IMR-90 (cell line): ENCODE measurements around the gene CLHC1. TPM values are rescaled to one million over a fixed set of nuclear protein-coding genes. Genes with fewer than 3 reads are reported as not detected.

Experiments
- ATAC-seq: fragments of 200-7000 bp; cut with Tn5 transposase; 2 replicates; pipeline ENCODE4 v1.9.1; 2020; ENCODE audit warnings: low read depth, mild to moderate bottlenecking, moderate library complexity
- BruUV-seq: library from RNA; stranded (reverse); fragments of 400-500 nt; replicated peaks from 2 replicates; lab custom pipeline; 2021; lab: Mats Ljungman, UMichigan
- CTCF ChIA-PET: fragments of 300-600 bp; formaldehyde crosslinking; extraction: SDS; loops from one replicate; lab custom pipeline; 2021; ENCODE audit warnings: antibody characterized with exemption; lab: Yijun Ruan, JAX
- POLR2A ChIA-PET: fragments of 300-600 bp; sonication (Branson Sonifier 250); formaldehyde crosslinking; loops from one replicate; lab custom pipeline; 2022; ENCODE audit warnings: antibody characterized with exemption; ENCODE audit not compliant: unreplicated experiment; lab: Charles Lee
- DNase-seq: peaks from one replicate; pipeline ENCODE4 v3.0.0; 2013
- H2AFZ ChIP-seq: replicated peaks from 2 replicates; pipeline ENCODE3; 2013; ENCODE audit warnings: low read length, mild to moderate bottlenecking; ENCODE audit not compliant: poor library complexity
- H2AK5ac ChIP-seq: 2 replicates; pipeline ENCODE4 v1.6.1; 2013; ENCODE audit warnings: low read depth, low read length, inconsistent platforms
- H2AK9ac ChIP-seq: replicated peaks from 2 replicates; pipeline ENCODE3; 2013; ENCODE audit warnings: mild to moderate bottlenecking, low read depth, low read length, moderate library complexity; ENCODE audit not compliant: poor library complexity
- H2BK120ac ChIP-seq: 2 replicates; pipeline ENCODE4 v1.6.1; 2013; ENCODE audit warnings: low read depth, low read length, inconsistent platforms
- H2BK15ac ChIP-seq: 3 replicates; pipeline ENCODE4 v1.6.1; 2013; ENCODE audit warnings: low read depth, low read length, inconsistent platforms
- H2BK20ac ChIP-seq: 2 replicates; pipeline ENCODE4 v1.6.1; 2013; ENCODE audit warnings: low read depth, mild to moderate bottlenecking, inconsistent platforms, low read length, moderate library complexity
- H2BK5ac ChIP-seq: 2 replicates; pipeline ENCODE4 v1.6.1; 2013; ENCODE audit warnings: mild to moderate bottlenecking, low read depth, low read length, inconsistent platforms; ENCODE audit not compliant: poor library complexity, severe bottlenecking
- H3K14ac ChIP-seq: replicated peaks from 2 replicates; pipeline ENCODE4 v1.6.1; 2013; ENCODE audit warnings: low read depth, low read length, inconsistent platforms
- H3K18ac ChIP-seq: 2 replicates; pipeline ENCODE4 v1.6.1; 2013; ENCODE audit warnings: low read depth, low read length, control low read depth
- H3K23ac ChIP-seq: 2 replicates; pipeline ENCODE4 v1.6.1; 2013; ENCODE audit warnings: low read depth, low read length, inconsistent platforms
- H3K27ac ChIP-seq: 2 replicates; pipeline ENCODE4 v1.5.1; 2013; ENCODE audit warnings: mild to moderate bottlenecking, control low read depth, low read length; ENCODE audit not compliant: insufficient read depth
- H3K27me3 ChIP-seq: 2 replicates; pipeline ENCODE4 v1.6.1; 2013; ENCODE audit warnings: low read length; ENCODE audit not compliant: control insufficient read depth, insufficient read depth
- H3K36me3 ChIP-seq: 2 replicates; pipeline ENCODE4 v1.6.1; 2013; ENCODE audit warnings: low read length, mixed read lengths; ENCODE audit not compliant: control insufficient read depth, insufficient read depth
- H3K4ac ChIP-seq: 2 replicates; pipeline ENCODE4 v1.6.1; 2013; ENCODE audit warnings: low read depth, low read length, inconsistent platforms
- H3K4me1 ChIP-seq: 2 replicates; pipeline ENCODE4 v1.6.1; 2013; ENCODE audit warnings: low read length, mixed read lengths; ENCODE audit not compliant: control insufficient read depth, insufficient read depth
- H3K4me2 ChIP-seq: 2 replicates; pipeline ENCODE4 v1.6.1; 2013; ENCODE audit warnings: low read depth, mild to moderate bottlenecking, control low read depth, low read length, moderate library complexity
- H3K4me3 ChIP-seq: 2 replicates; pipeline ENCODE4 v1.5.1; 2013; ENCODE audit warnings: low read depth, mild to moderate bottlenecking, control low read depth, low read length, moderate library complexity; ENCODE audit not compliant: insufficient read depth
- H3K56ac ChIP-seq: 2 replicates; pipeline ENCODE4 v1.6.1; 2013; ENCODE audit warnings: low read length, inconsistent platforms; ENCODE audit not compliant: insufficient read depth; ENCODE audit errors: extremely low read depth
- H3K79me1 ChIP-seq, 2 experiments: 2 replicates each; pipeline ENCODE4 v1.6.1; 2013; ENCODE audit warnings: low read length in 2 of 2, inconsistent platforms in 1 of 2, low read depth in 1 of 2
- H3K9ac ChIP-seq: 2 replicates; pipeline ENCODE4 v1.6.1; 2013; ENCODE audit warnings: low read depth, low read length, control low read depth
- H3K9me1 ChIP-seq: 2 replicates; pipeline ENCODE4 v1.6.1; 2013; ENCODE audit warnings: low read length, inconsistent platforms; ENCODE audit not compliant: insufficient read depth
- H3K9me3 ChIP-seq: 2 replicates; pipeline ENCODE4 v1.6.1; 2013; ENCODE audit warnings: low read length; ENCODE audit not compliant: control insufficient read depth, insufficient read depth
- H4K20me1 ChIP-seq: 2 replicates; pipeline ENCODE4 v1.6.1; 2013; ENCODE audit warnings: low read length, inconsistent platforms; ENCODE audit not compliant: insufficient read depth
- H4K5ac ChIP-seq: 2 replicates; pipeline ENCODE4 v1.6.1; 2013; ENCODE audit warnings: mild to moderate bottlenecking, low read depth, low read length, control low read depth
- H4K8ac ChIP-seq, 2 experiments: 2 replicates each; pipeline ENCODE4 v1.6.1; 2013; ENCODE audit warnings: low read depth in 2 of 2, low read length in 2 of 2, control low read depth in 1 of 2, inconsistent platforms in 1 of 2
- H4K91ac ChIP-seq: 2 replicates; pipeline ENCODE4 v1.6.1; 2013; ENCODE audit warnings: low read depth, low read length, inconsistent platforms; ENCODE audit not compliant: insufficient read depth
- BHLHE40 ChIP-seq: fragments of 150-350 bp; IDR thresholded peaks from 2 replicates; pipeline ENCODE4 v1.6.1; 2016; ENCODE audit warnings: mild to moderate bottlenecking, low read depth, low read length
- CHD1 ChIP-seq: IDR thresholded peaks from 2 replicates; pipeline ENCODE4 v1.6.1; 2012; ENCODE audit warnings: low read depth, low read length, improper control_type of control experiment
- MXI1 ChIP-seq: IDR thresholded peaks from 2 replicates; pipeline ENCODE4 v1.6.1; 2012; ENCODE audit warnings: low read depth, mild to moderate bottlenecking, low read length, moderate library complexity, borderline replicate concordance
- RCOR1 ChIP-seq: IDR thresholded peaks from 2 replicates; pipeline ENCODE4 v1.6.1; 2012; ENCODE audit warnings: mild to moderate bottlenecking, low read length, improper control_type of control experiment; ENCODE audit not compliant: insufficient replicate concordance
- RFX5 ChIP-seq: IDR thresholded peaks from 2 replicates; pipeline ENCODE4 v1.8.0; 2012; ENCODE audit warnings: low read depth, mild to moderate bottlenecking, low read length, moderate library complexity
- WGBS, 2 experiments: methylation state at CpG; one replicate each; pipeline versions ENCODE4 v1.1.5 to v1.1.7; 2013; ENCODE audit warnings: missing lambda C conversion rate in 2 of 2; ENCODE audit not compliant: insufficient read length in 1 of 2; ENCODE audit errors: extremely low coverage in 2 of 2; 5-methylcytosine and 5-hydroxymethylcytosine counted together
- dilution Hi-C: fragments of 300-500 bp; cut with HindIII; formaldehyde crosslinking; loops from one replicate; pipeline ENCODE4 v1.14.3; 2018; ENCODE audit warnings: low sequenced_read_pairs; ENCODE audit not compliant: unreplicated experiment
- in situ Hi-C: fragments of 300-500 bp; cut with MboI; formaldehyde crosslinking; loops from 3 replicates; pipeline ENCODE4 v1.14.3; 2019; ENCODE audit warnings: low sequenced_read_pairs, inconsistent platforms, mixed read lengths
- intact Hi-C: fragments of 100-400 bp; cut with micrococcal nuclease; formaldehyde crosslinking; loops from 2 replicates; pipeline ENCODE4 v1.10.0; 2022
- polyA plus RNA-seq, 3 experiments: library from polyadenylated mRNA; depleted of rRNA; stranded (reverse); fragments of >200 nt; gene quantifications; 2 replicates each; pipeline ENCODE4 v1.2.3, GENCODE V29; 2012; ENCODE audit warnings: low replicate concordance in 1 of 3
- total RNA-seq: library from RNA; depleted of rRNA; stranded (reverse); fragments of >200 nt; gene quantifications from 2 replicates; pipeline ENCODE4 v1.2.3, GENCODE V29; 2012

Gene CLHC1
- total and polyA plus RNA-seq, 2 of the 4 experiments (the other 2 are of a cell fraction) = 2.3 to 5.3 TPM

DNA sequence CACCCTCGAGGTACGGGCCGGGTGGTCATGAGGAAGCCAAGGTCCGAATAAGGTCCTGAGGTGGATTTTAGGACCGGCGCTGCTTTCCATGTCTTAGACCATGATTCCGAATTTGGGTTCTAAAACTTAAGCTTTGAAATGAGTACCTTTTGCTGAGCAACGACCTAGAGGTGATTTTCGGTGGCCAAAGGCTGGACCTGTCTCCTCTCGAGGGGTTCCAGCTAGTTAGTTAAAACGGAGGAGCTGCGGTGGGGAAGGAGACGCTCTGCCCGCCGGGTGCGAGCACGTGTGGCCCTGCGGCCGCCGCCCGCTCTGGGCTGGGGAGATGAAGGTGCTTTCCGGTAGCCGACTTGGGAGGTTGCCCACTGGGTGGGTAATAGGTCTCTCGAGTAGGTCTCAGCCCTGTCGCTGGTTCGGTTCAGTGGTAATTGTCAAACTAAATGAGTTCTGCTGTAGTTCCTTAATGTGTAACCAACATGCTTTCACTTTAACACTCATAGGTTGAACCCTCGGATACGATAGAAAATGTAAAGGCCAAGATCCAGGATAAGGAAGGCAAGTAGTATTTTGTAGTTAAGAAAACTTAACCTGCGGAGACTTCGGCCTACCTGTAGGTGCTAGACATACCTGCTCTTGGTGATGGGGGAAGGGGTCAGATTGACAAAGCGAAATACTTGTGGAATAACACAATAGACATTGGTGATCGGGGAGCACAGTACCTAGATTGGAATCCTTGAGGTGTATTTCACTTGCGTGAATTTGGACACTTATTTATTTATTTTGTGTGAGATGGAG is 967 bp upstream of the CLHC1 start:
- Histone ChIP-seq H2AFZ (peak overlapping the region; percentile 88), H3K9ac (peak overlapping the region; percentile 98), H2AK9ac (peak overlapping the region; percentile 99), H3K56ac (peak overlapping the region; percentile 100), H3K27me3 (no peaks in the 10 kb centered on the region), H3K4me3 (peak overlapping the region; percentile 75), H3K4ac (peak overlapping the region; percentile 95), H3K27ac (peak overlapping the region; percentile 94), H2BK20ac (no peak overlapping the region), H2BK120ac (peak overlapping the region; percentile 40), H3K4me2 (peak overlapping the region; percentile 80), H3K4me1 (peaks cover 3% of the 10 kb centered on the region; the same call in 1 of the 2 replicates), H3K23ac (peak overlapping the region; percentile 96), H3K9me3 (no peaks in the 10 kb centered on the region), H4K20me1 (peaks cover 26% of the 10 kb centered on the region; the same call in 1 of the 2 replicates), H3K36me3 (peaks cover 26% of the 10 kb centered on the region), H4K8ac (peak overlapping the region; percentile 96), H3K79me1 (peaks cover 27 to 73% of the 10 kb centered on the region in 2 experiments), H3K9me1 (no peaks in the 10 kb centered on the region; the same call in 1 of the 2 replicates), H2BK15ac (no peak overlapping the region), H2BK5ac (peak overlapping the region; percentile 89), H4K91ac (peak overlapping the region; percentile 83), H3K14ac (peak overlapping the region; percentile 98), H4K5ac (peak overlapping the region; percentile 65), H3K18ac (peak overlapping the region; percentile 49), H2AK5ac (peak overlapping the region; percentile 93)
- WGBS, 2 experiments = 25% methylated on average over 7 of the region's 33 CpGs; no CpG with 5 or more reads in 1 of the 2 experiments
- ChIA-PET POLR2A (interaction anchor here (0.6 kb wide), 2 partner anchors 9 to 13 kb away, joined by 4 read pairs; no protein-coding TSS in a partner anchor), CTCF (no interaction called here)
- in situ Hi-C loops (no loop called here), dilution Hi-C loops (no loop called here), intact Hi-C loops (loop anchor here (2.0 to 5.0 kb wide), 2 partner anchors 131 to 184 kb away; no protein-coding TSS in a partner anchor)
- peak; percentile 21 for DNase-seq
- TF ChIP-seq BHLHE40 (0 out of 2 replicates have a peak, but pooled peaks have one; percentile 26), CHD1 (0 out of 2 replicates have a peak, but pooled peaks have one; percentile 40), MXI1 (peak; percentile 95), RCOR1 (no peak), RFX5 (no peak)
- peak; percentile 2; the same call in 1 of the 2 replicates for ATAC-seq
- BruUV-seq = no TSS peak
